ENCODE data around the gene TRAPPC10. TPM values are rescaled to one million over a fixed set of nuclear protein-coding genes. Genes with fewer than 3 reads are reported as not detected.

Gene TRAPPC10
- total and polyA plus RNA-seq, 4 donors = 23.8 to 27.1 (median 24.6) TPM

GRCh38 chr21:44047996-44048560 lies 36.0 kb downstream of the TRAPPC10 start:
- Histone ChIP-seq H3K4me1 (ENCODE audit: control insufficient read depth, insufficient read depth, low read length) (peaks cover 29% of the 10 kb centered on the region), H3K27ac (ENCODE audit: low read depth, low read length) (no peak overlapping the region), H3K4me3 (ENCODE audit: low read depth, low read length) (no peak overlapping the region), H3K9me3 (ENCODE audit: control insufficient read depth, insufficient read depth, low read length) (no peaks in the 10 kb centered on the region), H3K27me3 (ENCODE audit: control insufficient read depth, insufficient read depth, low read length) (no peaks in the 10 kb centered on the region), H3K36me3 (ENCODE audit: control insufficient read depth, insufficient read depth, low read length) (peaks cover 19% of the 10 kb centered on the region)
- DNase-seq (ENCODE audit: low read depth in 4 of 6, low spot score in 6 of 6) = no peak
- 88% methylated on average over 7 of the region's 7 CpGs for whole genome bisulfite sequencing (ENCODE audit: insufficient coverage)

GRCh38 chr21:44049182-44049581 lies 37.1 kb downstream of the TRAPPC10 start:
- H3K9me3 ChIP-seq (ENCODE audit: control insufficient read depth, insufficient read depth, low read length) = no peaks in the 10 kb centered on the region
- no peak for DNase-seq (ENCODE audit: low read depth in 4 of 6, low spot score in 6 of 6)
- H3K4me3 ChIP-seq (ENCODE audit: low read depth, low read length) = no peak overlapping the region
- H3K27me3 ChIP-seq (ENCODE audit: control insufficient read depth, insufficient read depth, low read length) = no peaks in the 10 kb centered on the region
- peaks cover 29% of the 10 kb centered on the region for H3K4me1 ChIP-seq (ENCODE audit: control insufficient read depth, insufficient read depth, low read length)
- H3K36me3 ChIP-seq (ENCODE audit: control insufficient read depth, insufficient read depth, low read length) = peaks cover 22% of the 10 kb centered on the region
- WGBS (ENCODE audit: insufficient coverage) = 86% methylated on average over 5 of the region's 5 CpGs
- no peak overlapping the region for H3K27ac ChIP-seq (ENCODE audit: low read depth, low read length)

- Histone ChIP-seq H3K27ac (ENCODE audit: low read depth, low read length) (no peak overlapping the region), H3K4me1 (ENCODE audit: control insufficient read depth, insufficient read depth, low read length) (peaks cover 29% of the 10 kb centered on the region), H3K27me3 (ENCODE audit: control insufficient read depth, insufficient read depth, low read length) (no peaks in the 10 kb centered on the region), H3K9me3 (ENCODE audit: control insufficient read depth, insufficient read depth, low read length) (no peaks in the 10 kb centered on the region), H3K4me3 (ENCODE audit: low read depth, low read length) (no peak overlapping the region), H3K36me3 (ENCODE audit: control insufficient read depth, insufficient read depth, low read length) (peaks cover 22% of the 10 kb centered on the region)
- WGBS (ENCODE audit: insufficient coverage) = 100% methylated on average over 1 of the region's 3 CpGs
- no peak for DNase-seq (ENCODE audit: low read depth in 4 of 6, low spot score in 6 of 6)
Observed at GRCh38 chr21:44049606-44050005, 37.5 kb downstream of the TRAPPC10 start.

GRCh38 chr21:44050276-44050675 lies 38.2 kb downstream of the TRAPPC10 start:
- peaks cover 21% of the 10 kb centered on the region for H3K36me3 ChIP-seq (ENCODE audit: control insufficient read depth, insufficient read depth, low read length)
- WGBS (ENCODE audit: insufficient coverage) = 88% methylated on average over 5 of the region's 5 CpGs
- no peaks in the 10 kb centered on the region for H3K27me3 ChIP-seq (ENCODE audit: control insufficient read depth, insufficient read depth, low read length)
- no peak for DNase-seq (ENCODE audit: low read depth in 4 of 6, low spot score in 6 of 6)
- H3K4me3 ChIP-seq (ENCODE audit: low read depth, low read length) = no peak overlapping the region
- no peak overlapping the region for H3K27ac ChIP-seq (ENCODE audit: low read depth, low read length)
- H3K9me3 ChIP-seq (ENCODE audit: control insufficient read depth, insufficient read depth, low read length) = no peaks in the 10 kb centered on the region
- peaks cover 29% of the 10 kb centered on the region for H3K4me1 ChIP-seq (ENCODE audit: control insufficient read depth, insufficient read depth, low read length)

- peaks cover 29% of the 10 kb centered on the region for H3K4me1 ChIP-seq (ENCODE audit: control insufficient read depth, insufficient read depth, low read length)
Observed at GRCh38 chr21:44051462-44051941, 39.4 kb downstream of the TRAPPC10 start.

GRCh38 chr21:44052071-44052829 lies 40.1 kb downstream of the TRAPPC10 start:
- DNase-seq (ENCODE audit: low read depth in 4 of 6, low spot score in 6 of 6) = no peak
- Histone ChIP-seq H3K4me1 (ENCODE audit: control insufficient read depth, insufficient read depth, low read length) (peaks cover 29% of the 10 kb centered on the region), H3K27ac (ENCODE audit: low read depth, low read length) (peak overlapping the region; percentile 43), H3K27me3 (ENCODE audit: control insufficient read depth, insufficient read depth, low read length) (no peaks in the 10 kb centered on the region), H3K4me3 (ENCODE audit: low read depth, low read length) (no peak overlapping the region), H3K9me3 (ENCODE audit: control insufficient read depth, insufficient read depth, low read length) (no peaks in the 10 kb centered on the region), H3K36me3 (ENCODE audit: control insufficient read depth, insufficient read depth, low read length) (peaks cover 27% of the 10 kb centered on the region)
- 71% methylated on average over 10 of the region's 14 CpGs for WGBS (ENCODE audit: insufficient coverage)

More at GRCh38 chr21:44051462-44051941, 39.4 kb downstream of the TRAPPC10 start:
- Histone ChIP-seq H3K4me3 (ENCODE audit: low read depth, low read length) (no peak overlapping the region), H3K9me3 (ENCODE audit: control insufficient read depth, insufficient read depth, low read length) (no peaks in the 10 kb centered on the region), H3K27me3 (ENCODE audit: control insufficient read depth, insufficient read depth, low read length) (no peaks in the 10 kb centered on the region), H3K36me3 (ENCODE audit: control insufficient read depth, insufficient read depth, low read length) (peaks cover 28% of the 10 kb centered on the region), H3K27ac (ENCODE audit: low read depth, low read length) (peak overlapping the region; percentile 43)
- 62% methylated on average over 11 of the region's 11 CpGs for WGBS (ENCODE audit: insufficient coverage)
- peak in 1 of 6 donors; percentile 62 for DNase-seq (ENCODE audit: low read depth in 4 of 6, low spot score in 6 of 6)

- Histone ChIP-seq H3K27ac (ENCODE audit: low read depth, low read length) (no peak overlapping the region), H3K27me3 (ENCODE audit: control insufficient read depth, insufficient read depth, low read length) (no peaks in the 10 kb centered on the region), H3K9me3 (ENCODE audit: control insufficient read depth, insufficient read depth, low read length) (no peaks in the 10 kb centered on the region), H3K4me1 (ENCODE audit: control insufficient read depth, insufficient read depth, low read length) (peaks cover 29% of the 10 kb centered on the region), H3K36me3 (ENCODE audit: control insufficient read depth, insufficient read depth, low read length) (peaks cover 29% of the 10 kb centered on the region), H3K4me3 (ENCODE audit: low read depth, low read length) (no peak overlapping the region)
- DNase-seq (ENCODE audit: low read depth in 4 of 6, low spot score in 6 of 6) = no peak
- WGBS (ENCODE audit: insufficient coverage) = 82% methylated on average over 5 of the region's 6 CpGs
Observed at GRCh38 chr21:44052830-44053226, 40.7 kb downstream of the TRAPPC10 start.

GRCh38 chr21:44053567-44053966 lies 41.5 kb downstream of the TRAPPC10 start:
- Histone ChIP-seq H3K9me3 (ENCODE audit: control insufficient read depth, insufficient read depth, low read length) (no peaks in the 10 kb centered on the region), H3K27ac (ENCODE audit: low read depth, low read length) (no peak overlapping the region), H3K4me3 (ENCODE audit: low read depth, low read length) (no peak overlapping the region), H3K27me3 (ENCODE audit: control insufficient read depth, insufficient read depth, low read length) (no peaks in the 10 kb centered on the region), H3K36me3 (ENCODE audit: control insufficient read depth, insufficient read depth, low read length) (peaks cover 33% of the 10 kb centered on the region), H3K4me1 (ENCODE audit: control insufficient read depth, insufficient read depth, low read length) (peaks cover 29% of the 10 kb centered on the region)
- no peak for DNase-seq (ENCODE audit: low read depth in 4 of 6, low spot score in 6 of 6)
- 91% methylated on average over 8 of the region's 9 CpGs for WGBS (ENCODE audit: insufficient coverage)

GRCh38 chr21:44054710-44055109 lies 42.6 kb downstream of the TRAPPC10 start:
- Histone ChIP-seq H3K4me1 (ENCODE audit: control insufficient read depth, insufficient read depth, low read length) (peaks cover 23% of the 10 kb centered on the region), H3K36me3 (ENCODE audit: control insufficient read depth, insufficient read depth, low read length) (peaks cover 31% of the 10 kb centered on the region), H3K9me3 (ENCODE audit: control insufficient read depth, insufficient read depth, low read length) (no peaks in the 10 kb centered on the region), H3K4me3 (ENCODE audit: low read depth, low read length) (no peak overlapping the region), H3K27me3 (ENCODE audit: control insufficient read depth, insufficient read depth, low read length) (no peaks in the 10 kb centered on the region), H3K27ac (ENCODE audit: low read depth, low read length) (peak overlapping the region; percentile 41)
- DNase-seq (ENCODE audit: low read depth in 4 of 6, low spot score in 6 of 6) = peak in 1 of 6 donors; percentile 38
- WGBS (ENCODE audit: insufficient coverage) = 63% methylated on average over 3 of the region's 5 CpGs

- 92% methylated on average over 8 of the region's 9 CpGs for WGBS (ENCODE audit: insufficient coverage)
- Histone ChIP-seq H3K4me1 (ENCODE audit: control insufficient read depth, insufficient read depth, low read length) (peaks cover 6% of the 10 kb centered on the region), H3K27me3 (ENCODE audit: control insufficient read depth, insufficient read depth, low read length) (no peaks in the 10 kb centered on the region), H3K27ac (ENCODE audit: low read depth, low read length) (no peak overlapping the region), H3K9me3 (ENCODE audit: control insufficient read depth, insufficient read depth, low read length) (no peaks in the 10 kb centered on the region), H3K36me3 (ENCODE audit: control insufficient read depth, insufficient read depth, low read length) (peaks cover 30% of the 10 kb centered on the region), H3K4me3 (ENCODE audit: low read depth, low read length) (no peak overlapping the region)
- no peak for DNase-seq (ENCODE audit: low read depth in 4 of 6, low spot score in 6 of 6)
Observed at GRCh38 chr21:44057055-44057454, 44.9 kb downstream of the TRAPPC10 start.

Data from spinal cord (tissue), 10 donors.